Activated CD4-positive, alpha-beta T cell treated with anti-CD3 and anti-CD28 coated beads, Interleukin-2, amount 50 U/mL, for 4 hours (primary cell): ENCODE data around the gene UBALD1.

ENCODE experiments used
- DNase-seq, 2 experiments: peaks; one replicate each; pipeline ENCODE4 v3.0.0-alpha.2; 2020

The UBALD1 gene

DNA sequence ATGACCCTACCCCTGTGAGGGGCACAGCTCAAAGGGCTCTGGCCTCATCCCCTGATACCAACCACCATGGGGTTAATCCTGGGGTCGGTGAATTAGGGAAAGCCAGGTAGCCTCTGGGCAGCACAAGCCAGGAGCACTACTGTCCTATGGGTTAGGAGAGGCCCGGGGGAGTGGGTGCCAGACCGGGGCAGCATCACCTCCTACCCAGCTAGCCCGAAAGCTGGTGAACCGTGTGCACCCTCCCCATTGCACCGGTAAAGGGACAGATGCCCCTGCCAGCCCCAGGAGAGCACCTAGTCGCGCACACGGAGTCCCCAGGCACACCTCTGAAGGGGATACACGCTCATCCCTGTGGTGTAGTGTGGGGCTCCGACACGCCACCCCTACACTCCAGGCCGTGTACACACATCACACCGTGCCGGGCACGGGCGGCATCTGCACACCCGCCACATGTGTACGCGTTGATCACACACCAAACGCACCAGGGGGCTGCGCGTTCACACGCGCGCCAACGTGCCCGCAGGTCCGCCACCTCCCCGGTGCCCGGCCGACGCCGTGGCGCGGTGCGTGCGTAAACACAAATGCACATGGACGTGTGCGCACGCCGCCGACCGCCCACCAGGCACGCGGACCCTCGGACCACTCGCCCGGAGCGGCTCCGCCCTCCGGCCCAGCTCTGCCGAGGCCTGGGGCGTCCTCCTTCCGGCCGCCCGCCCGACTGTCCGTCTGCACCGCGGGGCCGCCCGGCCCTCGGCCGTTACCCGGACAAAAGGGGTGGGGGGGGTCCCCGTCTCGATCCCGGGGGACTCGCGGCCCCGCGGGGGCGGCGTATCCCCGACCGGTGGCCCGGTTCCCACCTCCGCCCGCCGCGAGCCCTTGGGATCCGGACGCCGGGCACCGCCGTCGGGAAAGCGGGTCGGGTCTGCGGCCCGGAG is 785 bp downstream of the UBALD1 start:
- DNase-seq: peak in 1 of 2 experiments; percentile 25

DNA sequence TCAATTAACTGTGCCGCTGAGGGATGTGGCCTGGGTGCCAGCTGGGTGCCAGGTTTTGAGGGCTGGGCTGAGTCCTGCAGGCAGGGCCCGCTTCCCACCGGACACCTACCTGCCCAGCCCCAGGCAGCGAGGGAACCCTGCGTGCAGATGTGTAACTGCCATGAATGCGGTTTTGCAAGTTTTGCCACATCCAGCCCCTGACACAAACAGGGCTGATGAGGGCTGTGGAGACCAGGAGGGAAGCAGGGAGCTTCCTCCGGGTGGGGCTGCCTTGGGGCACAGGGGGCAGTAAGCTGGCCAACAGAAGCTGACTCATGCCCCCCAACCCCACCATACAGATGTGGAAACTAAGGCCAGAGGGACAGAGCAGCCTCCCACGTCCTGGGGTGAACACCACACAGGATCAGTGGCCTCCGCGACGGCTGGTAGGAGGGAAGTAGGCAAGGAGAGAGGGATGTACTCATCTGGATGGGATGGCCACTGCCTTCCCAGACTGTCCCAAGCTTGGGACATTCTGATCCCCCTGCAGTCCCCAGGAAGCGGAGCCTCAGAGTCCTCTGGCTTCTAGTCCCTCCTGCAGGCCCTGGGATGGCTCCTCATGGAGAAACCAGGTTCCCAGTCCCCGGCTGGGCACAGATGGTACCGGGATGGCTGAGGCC is 1.6 kb downstream of the UBALD1 start:
- DNase-seq: no peak

DNA sequence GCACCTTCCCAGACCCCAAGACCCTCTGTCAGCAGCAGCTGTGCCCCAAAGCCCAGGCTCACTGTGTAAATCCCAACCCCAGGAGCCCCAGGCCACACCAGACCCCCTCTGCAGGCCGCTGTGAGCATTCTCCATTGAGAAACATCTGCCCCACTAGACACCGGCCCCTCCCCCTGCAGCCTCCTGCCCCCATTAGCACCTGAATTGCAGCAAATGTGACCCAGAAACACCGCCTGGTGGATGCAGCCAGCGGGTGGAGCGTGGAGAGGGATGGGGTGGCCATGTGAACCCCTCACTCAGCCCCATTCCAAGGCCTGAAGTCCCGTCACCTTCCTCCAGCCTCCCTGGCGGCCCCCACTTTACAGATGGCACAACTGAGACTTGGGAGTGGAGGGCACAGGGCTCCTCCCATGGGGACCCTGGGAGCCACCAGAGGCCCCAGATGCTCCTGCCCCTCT is 2.2 kb downstream of the UBALD1 start:
- DNase-seq: no peak

DNA sequence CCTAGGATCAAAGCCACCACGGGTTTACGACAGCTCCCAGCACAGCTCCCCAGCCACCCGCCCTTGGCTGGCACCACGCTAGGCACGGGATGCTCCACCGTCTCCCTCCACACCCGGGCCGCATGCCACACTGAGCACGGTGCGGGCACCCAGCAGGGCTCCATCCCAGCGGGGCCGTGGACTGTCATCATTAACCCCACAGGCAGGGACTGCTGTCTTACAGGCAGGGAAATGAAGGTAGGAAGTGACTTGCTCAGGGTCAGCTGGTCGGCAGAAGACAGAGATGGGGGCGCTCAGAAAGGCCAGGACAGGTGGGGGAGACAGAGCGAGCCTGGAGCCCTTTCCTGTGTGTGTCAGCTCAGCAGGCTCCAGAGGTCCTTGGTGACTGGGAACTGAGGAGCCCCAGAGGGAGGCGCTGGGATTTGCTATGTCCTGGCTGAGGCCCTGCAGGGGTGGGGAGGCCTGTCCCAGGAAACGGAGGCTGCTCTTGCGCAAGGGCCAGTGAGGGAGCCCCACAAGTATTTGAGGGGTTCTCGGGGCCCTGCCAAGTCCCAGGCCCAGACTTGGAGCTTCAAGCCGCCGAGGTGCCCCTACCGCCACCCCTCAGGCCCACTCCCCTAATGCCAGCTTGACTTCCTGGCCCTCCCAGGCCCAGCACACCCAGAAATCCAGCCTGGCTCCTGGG is 3.2 kb downstream of the UBALD1 start:
- DNase-seq: no peak

DNA sequence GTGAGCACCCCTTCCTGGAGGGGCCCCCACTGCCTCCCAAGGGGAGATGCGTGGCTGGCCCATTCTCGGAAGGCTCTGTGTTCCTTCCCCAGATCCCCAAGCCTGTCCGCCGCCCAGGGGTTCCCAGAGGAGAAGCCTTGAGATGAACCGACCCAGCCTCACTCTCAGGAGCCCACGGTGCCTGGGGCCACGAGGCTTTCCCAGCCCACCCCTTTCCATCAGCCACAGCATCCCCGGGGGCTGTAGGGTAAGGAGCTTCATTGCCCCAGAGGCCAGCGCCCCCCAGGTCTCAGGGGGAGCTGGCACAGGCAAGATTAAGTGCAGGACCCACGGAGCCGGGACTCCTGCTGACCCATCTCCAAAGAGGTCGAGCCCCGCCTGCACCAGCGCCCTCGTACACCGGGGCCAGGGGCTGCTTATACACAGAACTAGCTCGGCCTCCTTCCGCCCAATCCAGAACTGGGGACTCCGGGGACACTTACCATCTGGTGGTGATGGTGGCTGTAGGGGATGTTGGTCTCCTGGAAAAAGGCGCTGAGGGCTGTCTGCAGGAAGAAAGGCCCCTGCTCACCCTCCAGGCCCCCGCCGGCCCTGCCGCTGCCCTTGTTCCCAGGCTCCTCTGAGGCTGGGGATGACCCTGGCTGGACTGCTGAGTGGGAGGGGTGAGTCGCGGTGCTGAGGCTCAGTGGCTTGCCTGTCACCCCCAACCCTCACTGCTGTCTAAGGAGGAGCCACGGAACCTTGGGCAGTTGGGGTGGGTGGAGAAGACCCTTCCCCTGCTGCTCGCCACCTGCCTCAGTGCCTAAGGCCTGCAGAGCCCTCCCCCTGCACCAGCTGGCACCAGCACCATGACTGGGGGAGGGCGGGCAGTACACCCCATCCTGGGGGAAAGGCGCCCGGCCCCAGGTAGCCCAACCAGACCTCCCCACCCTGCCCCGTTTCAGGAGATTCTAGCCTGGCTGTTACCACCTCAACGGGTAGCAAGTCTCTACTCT is 4.4 kb downstream of the UBALD1 start:
- no peak for DNase-seq

DNA sequence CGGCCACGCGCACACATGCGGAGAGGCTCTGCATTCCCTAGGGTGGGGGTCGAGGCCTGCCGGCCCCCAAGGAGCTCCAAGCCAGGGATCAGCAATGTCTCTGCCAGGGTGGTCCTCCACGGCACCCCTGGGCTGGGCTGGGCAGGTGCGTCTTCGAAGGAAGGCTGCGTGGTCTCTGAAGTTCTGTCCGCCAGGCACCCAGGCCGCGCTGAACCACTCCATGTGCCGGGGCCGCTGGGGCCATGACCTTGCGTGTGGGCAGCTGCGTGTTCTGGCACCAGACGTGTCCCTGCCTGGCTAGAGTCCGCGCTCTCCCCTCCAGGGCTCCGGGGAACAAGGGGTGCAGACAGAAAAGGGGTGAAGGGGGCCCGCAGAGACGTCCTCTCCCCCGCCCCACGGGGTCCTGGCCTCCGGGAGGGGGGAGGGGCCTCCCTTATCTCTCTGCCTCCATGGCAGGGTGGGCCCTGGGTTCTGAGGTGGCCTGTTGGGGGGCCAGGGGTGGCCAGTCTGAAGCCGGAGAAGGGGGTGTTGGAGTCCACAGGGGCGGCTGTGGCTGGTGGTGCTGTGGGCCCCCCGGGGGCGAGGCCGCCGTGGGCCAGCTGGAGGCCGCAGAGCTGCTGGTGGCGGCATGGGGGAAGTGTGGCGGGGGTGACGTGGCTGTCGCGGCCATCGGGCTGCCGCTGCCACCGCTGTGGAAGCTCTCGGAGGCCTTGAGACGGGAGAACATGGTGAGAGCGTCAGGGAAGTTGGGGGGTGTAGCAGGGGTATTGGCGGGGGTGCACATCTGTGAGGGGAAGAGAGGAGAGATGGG is 5.3 kb downstream of the UBALD1 start:
- no peak for DNase-seq

DNA sequence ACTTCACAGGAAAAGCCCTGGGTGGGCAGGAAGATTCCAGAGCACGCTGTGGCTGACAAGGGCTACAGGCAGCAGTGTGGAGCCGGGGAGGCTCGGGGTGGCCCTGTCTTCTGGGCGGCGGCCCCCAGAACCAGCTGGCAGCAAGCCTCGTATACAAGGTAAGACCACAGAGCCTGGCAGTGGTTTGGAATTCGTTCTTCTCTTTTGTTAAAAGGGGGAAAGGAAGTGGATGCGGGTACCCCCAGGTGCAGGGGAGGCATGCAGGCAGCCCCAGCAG is 6.0 kb downstream of the UBALD1 start:
- no peak for DNase-seq

DNA sequence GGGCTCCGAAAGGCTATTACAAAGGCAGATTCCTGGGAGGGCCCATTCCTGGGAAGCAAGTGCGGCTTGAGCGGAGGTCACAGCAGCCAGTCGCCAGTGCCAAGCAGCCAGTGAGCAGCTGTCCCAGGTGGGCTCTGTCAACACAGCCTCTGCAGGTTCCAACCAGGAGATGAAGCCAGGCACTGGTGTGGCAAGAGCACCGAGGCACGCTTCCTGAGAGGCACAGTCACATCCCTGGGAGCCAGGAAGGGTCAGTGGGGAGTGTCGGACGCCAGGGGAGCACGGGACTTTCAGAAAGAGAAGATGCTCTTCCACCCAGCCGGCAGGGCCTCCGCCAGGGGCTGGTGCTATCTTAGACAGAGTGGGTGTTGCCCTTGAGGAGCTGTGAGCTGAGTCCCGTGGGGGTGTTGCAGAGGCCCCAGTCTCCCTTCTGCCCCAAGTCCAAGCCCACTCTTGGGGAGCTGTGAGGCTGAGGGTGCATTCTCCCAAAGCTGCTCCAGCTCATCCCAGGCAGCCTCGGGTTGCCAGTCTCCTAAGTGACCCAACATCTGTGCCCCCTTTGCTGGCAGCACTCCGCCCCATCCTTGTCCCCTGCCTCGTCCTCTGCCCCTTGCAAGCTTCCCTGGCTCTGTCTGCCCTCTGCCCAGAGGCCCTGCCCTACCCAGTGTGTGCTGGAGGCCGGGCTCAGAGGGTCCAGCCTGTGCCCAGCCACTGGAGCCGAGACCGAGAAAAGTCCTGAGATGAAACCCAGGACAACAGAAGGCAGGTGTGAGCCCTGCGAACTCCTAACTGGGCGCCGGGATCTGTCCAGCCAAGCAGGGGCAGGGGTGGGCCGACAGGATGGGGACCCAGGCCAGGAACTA is 6.6 kb downstream of the UBALD1 start:
- no peak for DNase-seq

DNA sequence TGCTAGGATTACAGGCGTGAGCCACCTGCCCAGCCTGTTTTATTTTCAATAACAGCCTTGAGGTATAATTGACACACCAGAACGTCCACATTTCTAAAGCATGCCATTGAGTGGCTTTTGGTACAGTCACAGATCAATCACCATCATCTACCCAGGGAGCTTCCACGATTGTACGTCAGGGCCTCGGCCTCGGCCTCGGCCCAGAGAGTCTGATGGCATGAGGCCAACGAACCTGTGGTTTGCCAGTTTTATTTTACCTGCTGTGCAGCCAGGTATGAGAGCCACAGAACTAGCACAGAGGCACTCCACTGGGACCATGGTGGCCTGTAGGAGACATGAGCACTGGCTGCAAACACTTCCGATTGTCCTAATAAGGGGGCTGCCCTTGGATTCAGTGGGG is 8.3 kb downstream of the UBALD1 start:
- no peak for DNase-seq

DNA sequence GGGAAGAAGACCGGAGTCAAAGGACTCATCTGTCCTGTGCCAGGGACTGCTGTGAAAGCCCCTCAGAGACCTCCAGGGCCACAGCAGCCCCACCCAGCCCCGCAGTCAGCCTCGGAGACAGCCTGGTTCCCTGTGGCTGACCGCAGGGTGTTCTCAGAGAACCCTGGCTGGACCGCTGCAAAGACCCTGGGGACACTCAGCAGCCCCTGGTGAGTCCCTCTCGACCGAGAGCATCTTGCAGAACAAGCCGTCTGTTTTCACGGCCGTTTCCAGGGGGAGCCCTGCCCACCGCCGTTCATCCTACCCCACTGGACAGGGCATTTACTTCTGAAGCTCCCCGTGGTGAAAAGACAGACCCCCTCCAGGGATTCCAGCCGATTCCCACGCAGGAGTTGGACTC is 10.3 kb downstream of the UBALD1 start:
- no peak for DNase-seq

DNA sequence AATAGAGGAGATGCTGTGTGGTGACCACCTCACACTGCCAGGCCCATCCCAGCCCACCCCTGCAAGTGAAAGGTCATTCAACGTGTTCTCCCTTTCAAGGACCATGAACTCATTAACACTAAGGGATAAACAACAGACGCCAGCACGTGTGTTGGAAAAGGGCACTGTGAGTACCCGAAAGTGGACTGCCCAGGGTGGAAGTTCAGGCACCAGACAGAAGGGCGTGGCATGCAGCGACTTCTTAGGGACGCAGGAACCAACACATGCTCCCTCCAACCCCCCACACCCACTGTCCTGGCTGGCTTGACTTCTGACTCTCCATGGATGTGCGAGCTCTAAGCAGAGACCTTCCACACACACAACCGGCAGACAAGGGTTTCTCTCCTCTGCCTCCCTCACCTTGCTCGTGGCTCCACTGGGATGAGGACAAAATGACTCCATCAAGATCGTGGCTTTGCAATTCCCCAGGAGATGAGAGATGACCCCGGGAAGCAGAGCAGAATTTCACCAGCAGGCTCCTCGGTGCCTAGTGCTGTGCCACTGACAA is 11.0 kb downstream of the UBALD1 start:
- DNase-seq: no peak

DNA sequence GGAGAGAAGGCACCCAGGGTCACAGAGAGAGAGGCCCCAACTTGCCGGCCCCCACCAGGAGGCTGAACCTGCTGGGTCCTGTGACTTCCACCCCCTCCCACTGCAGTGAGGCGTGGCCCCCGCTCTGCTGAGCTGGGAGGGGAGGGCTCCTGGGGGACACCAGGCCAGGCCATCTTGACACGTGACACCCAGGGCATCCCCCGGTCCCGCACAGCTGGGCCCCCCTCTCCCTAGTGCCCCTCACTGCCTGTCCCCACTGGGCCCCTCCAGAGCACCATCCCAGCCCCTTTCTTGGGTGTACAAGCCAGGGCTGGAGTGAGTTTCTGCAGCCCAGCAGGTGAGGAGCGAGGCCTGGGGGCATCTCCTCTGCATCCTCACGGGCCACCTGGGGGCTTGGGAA is 12.4 kb downstream of the UBALD1 start:
- no peak for DNase-seq

DNA sequence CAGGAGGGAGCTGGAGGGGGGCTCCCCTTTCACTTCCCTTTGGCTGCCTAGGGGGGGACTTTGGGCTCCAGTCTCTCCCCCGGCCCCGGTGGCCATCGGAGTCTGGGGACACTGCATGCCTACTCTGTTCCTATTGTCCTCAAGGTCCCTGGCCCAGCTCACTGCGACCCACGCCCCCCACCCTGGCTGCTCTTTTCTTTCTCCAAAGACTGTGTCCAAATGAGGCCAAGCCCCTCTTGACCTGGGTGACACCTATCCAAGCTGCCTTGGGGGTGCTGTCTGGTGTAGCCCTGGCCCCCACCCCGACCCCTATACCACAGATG is 12.9 kb downstream of the UBALD1 start:
- no peak for DNase-seq

DNA sequence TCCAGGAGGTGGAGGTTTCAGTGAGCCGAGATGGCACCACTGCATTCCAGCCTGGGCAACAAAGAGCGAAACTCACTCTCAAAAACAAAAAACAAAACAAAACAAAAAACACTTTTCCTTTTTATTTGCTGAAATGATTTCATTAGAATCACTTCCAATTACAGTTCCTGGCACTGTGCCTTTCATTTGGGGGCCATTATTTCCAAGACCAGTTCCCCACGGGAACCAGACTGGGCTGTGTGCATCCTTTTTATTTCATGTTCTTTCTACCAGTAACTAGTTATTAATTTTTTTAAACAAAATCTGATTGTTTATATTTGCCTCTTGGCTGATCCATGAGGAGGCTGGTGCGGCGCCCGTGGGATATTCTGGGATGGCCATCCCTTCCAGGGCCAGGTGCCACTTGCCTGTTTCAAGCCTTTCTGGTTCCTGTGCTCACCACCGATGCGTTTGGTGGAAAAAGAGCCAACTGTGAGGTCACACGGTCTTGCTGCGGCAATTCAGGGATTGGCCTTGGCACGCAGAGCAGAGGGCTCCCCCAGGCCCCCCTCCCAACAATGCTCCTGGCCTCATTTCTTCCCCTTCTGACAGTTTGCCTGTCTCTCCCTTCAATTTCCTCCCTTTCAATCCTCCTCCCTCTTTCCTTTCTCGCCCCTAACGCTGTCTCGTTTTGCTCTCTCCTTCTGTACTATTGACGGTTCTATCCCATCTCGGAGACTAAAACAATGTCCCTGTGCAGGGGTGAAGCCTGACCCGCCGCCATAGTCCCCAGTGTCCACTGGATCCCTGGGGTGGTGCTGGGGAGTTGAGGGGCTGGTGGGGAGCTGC is 13.4 kb downstream of the UBALD1 start:
- DNase-seq: no peak

DNA sequence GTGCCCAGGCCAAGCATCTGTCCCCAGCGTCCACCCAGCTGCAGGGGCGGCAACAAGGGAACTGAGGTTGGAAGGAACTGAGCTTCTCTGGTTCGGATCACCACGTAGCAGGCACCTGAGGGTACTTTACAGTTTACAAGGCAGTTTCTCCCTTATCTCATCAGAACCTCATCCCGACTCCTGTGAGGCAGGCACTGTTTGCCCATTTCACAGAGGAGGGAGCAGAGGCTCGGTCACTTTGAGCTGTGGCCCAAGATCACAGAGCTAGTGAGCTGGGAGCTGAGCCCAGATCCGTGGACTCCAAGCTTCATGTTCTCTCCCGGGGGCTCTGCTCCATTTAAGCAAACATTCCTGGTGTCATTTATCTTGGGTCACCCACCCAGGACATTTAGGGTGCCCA is 15.1 kb downstream of the UBALD1 start:
- DNase-seq: no peak

DNA sequence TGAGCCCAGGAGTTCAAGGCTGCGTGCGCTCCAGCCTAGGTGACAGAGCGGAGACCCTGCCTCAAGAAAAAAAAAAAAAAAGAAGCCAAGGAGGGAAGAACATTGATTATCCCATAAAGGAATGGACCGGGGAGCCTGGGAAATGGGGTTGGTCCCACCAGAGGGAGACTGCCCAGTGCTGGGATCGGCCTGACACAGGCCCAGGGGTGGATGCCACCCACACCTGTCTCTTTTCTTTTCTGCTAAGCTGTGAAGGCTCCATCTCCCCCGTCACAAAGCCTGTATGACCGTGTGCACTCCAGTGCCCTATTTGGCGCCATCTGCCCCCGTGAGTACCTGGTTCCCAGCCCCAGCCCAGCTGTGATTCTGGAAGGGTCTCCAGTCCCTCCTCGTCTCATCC is 15.7 kb downstream of the UBALD1 start:
- no peak for DNase-seq

DNA sequence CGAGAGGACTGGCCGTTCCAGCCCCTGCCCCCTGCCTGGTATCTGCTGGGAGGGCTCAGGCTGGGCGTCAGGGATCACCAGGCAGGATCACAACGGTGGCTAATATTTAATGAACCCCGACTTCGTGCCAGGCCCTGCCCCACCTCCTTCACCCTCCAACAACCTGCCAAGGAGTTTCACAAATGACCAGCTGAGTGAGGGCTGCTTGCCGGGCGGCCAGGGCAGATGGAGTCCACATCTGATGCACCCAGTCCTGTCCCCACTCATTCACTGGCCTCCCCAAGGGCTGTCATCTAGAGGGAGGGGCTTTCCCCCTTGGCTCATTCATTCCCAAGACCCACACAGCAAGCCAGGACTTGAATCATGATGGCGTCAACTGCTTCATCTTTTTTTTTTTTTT is 17.5 kb downstream of the UBALD1 start:
- DNase-seq: no peak

DNA sequence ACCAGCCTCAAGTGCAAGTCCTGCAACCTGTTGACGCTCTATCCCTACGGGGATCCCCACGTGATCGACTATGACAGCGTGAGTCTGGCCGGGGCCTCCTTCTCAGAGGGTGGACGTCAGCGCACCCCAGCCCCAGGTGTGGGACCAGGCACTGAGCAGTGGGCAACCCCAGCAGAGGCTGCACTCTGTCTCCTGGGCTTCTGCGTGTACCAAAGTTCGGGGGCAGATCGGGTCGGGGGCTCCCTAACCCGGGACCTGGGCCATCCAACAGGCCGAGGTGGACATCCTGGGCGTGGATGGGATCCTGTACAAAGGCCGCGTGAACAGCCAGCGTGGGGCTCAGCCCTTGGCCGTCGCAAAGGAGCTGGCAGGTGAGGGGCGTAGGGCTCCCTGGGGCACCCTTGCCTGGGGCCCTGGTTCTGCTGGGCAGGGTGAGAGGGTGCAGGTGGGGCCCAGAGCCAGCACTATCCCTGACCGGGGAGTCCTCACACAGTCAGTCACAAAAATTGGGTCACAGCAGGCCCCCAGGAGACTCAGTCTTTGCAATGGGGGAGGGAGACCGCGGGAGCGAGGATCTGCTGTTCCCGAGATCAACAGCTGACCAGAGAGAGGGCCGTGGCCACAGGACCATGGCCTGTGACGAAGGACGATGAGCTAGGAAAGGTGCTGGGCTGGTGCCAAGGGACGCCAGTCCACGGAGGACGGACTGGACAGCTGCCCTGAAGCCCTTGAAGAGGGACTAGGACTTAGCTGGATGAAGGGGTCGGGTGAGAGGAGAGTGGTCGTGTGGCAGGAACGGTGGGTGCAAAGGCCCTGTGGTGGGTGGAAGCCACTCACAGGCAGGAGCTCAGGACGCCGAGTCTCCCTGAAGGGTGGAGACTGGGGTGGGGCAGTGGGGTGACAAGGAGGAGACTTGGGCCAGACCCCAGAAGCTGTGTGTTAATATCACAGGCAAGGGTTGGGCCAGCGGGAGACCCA is 20.0 kb downstream of the UBALD1 start:
- no peak for DNase-seq
